Adipocyte (in vitro differentiated cells): ENCODE measurements around the gene MOBP.
A peak's percentile ranks its signal among the peaks of the same experiment; 100 is the strongest.

Experiments used
- DNase-seq: peaks from one replicate; pipeline ENCODE4 v3.0.0-alpha.2; 2015; ENCODE audit warnings: low read depth
- H3K27me3 ChIP-seq: replicated peaks from 2 replicates; pipeline ENCODE4 v1.7.0; 2013; ENCODE audit warnings: mild to moderate bottlenecking, low read length, moderate library complexity; ENCODE audit not compliant: control insufficient read depth, insufficient read depth
- H3K36me3 ChIP-seq: 2 replicates; pipeline ENCODE4 v1.7.0; 2013; ENCODE audit warnings: low read length, mild to moderate bottlenecking, moderate library complexity; ENCODE audit not compliant: control insufficient read depth, insufficient read depth, severe bottlenecking
- H3K4me1 ChIP-seq: 2 replicates; pipeline ENCODE4 v1.7.0; 2013; ENCODE audit warnings: mild to moderate bottlenecking, low read length, moderate library complexity; ENCODE audit not compliant: control insufficient read depth, insufficient read depth
- H3K4me3 ChIP-seq: 2 replicates; pipeline ENCODE4 v1.7.0; 2013; ENCODE audit warnings: mild to moderate bottlenecking, low read length, moderate library complexity
- H3K9ac ChIP-seq: 2 replicates; pipeline ENCODE4 v1.7.0; 2013; ENCODE audit warnings: mild to moderate bottlenecking, low read length, moderate library complexity
- H3K9me3 ChIP-seq: 2 replicates; pipeline ENCODE4 v1.7.0; 2013; ENCODE audit warnings: mild to moderate bottlenecking, low read length, moderate library complexity; ENCODE audit not compliant: control insufficient read depth

Gene MOBP

DNA sequence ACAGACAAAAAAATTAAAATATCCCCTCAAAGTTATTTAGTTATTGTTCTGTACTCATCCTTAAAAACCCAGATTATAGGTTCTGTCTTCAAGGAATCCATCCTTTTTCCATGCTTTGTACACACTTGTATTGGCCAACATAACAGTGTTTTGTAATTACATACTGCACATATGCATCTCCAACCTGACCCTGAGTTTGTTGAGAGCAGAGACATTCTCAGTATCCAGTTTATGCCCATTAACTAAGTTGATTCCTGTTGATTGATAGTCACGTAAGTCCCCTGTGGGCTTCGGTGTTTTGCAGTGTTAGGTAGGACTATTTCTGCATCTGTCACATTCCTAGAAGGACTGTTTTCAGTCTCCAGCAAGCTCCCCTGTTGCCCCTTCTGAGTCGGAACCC, 33.6 kb downstream of the MOBP start:
- no peaks in the 10 kb centered on the region for H3K4me1 ChIP-seq
- H3K9ac ChIP-seq, result no peak overlapping the region
- no peak for DNase-seq
- no peaks in the 10 kb centered on the region for H3K36me3 ChIP-seq
- peaks cover 49% of the 10 kb centered on the region for H3K27me3 ChIP-seq
- H3K4me3 ChIP-seq, result no peak overlapping the region
- H3K9me3 ChIP-seq, result no peaks in the 10 kb centered on the region

DNA sequence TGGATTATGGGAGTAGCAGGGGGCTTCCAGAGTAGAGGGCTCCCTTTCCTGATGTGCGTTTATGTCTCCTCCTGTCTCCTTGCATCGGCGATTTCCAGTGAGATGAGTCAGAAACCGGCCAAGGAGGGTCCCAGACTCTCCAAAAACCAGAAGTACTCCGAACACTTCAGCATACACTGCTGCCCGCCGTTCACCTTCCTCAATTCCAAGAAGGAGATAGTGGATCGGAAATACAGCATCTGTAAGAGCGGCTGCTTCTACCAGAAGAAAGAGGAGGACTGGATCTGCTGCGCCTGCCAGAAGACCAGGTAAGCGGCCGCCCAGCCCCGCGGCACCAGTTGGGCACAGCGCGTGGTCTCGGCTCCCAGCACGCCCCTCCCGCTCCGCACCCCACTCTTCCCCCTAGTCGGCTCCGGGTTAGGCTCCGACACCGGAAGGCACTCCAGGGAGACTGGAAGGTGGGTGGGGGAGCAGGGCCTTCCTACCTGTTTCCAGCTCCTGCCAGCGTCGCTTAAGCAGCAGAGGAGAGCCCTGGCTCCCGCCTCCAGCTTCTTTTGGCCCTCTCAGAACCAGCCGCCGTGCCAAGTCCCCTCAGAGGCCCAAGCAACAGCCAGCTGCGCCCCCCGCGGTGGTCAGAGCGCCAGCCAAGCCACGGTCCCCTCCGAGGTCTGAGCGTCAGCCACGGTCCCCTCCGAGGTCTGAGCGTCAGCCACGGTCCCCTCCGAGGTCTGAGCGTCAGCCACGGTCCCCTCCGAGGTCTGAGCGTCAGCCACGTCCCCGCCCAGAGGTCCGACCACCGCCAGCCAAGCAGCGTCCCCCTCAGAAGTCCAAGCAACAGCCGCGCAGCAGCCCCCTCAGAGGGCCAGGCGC, 34.7 kb downstream of the MOBP start:
- no peak for DNase-seq
- H3K27me3 ChIP-seq, result peaks cover 49% of the 10 kb centered on the region
- peak overlapping the region; percentile 43 for H3K4me3 ChIP-seq
- no peaks in the 10 kb centered on the region for H3K36me3 ChIP-seq
- H3K4me1 ChIP-seq, result no peaks in the 10 kb centered on the region
- no peak overlapping the region for H3K9ac ChIP-seq
- no peaks in the 10 kb centered on the region for H3K9me3 ChIP-seq

DNA sequence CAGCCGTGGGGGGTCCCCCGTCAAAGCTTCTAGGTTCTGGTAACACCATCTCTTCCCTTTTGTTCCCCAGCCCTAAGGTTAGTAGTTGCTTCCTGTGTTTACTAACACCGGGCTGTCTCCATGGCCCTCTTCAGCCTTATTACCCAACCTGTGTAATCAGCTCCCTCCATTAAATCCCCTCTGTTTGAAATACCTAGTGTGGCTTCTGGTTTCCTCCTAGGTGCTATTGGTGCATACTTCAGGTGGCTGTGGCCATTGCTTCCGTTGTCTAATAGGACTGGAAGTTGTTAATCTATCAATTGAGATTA, 35.3 kb downstream of the MOBP start:
- Histone ChIP-seq H3K4me3 (no peak overlapping the region), H3K9me3 (no peaks in the 10 kb centered on the region), H3K36me3 (no peaks in the 10 kb centered on the region), H3K27me3 (peaks cover 47% of the 10 kb centered on the region), H3K9ac (no peak overlapping the region), H3K4me1 (no peaks in the 10 kb centered on the region)
- DNase-seq, result no peak

DNA sequence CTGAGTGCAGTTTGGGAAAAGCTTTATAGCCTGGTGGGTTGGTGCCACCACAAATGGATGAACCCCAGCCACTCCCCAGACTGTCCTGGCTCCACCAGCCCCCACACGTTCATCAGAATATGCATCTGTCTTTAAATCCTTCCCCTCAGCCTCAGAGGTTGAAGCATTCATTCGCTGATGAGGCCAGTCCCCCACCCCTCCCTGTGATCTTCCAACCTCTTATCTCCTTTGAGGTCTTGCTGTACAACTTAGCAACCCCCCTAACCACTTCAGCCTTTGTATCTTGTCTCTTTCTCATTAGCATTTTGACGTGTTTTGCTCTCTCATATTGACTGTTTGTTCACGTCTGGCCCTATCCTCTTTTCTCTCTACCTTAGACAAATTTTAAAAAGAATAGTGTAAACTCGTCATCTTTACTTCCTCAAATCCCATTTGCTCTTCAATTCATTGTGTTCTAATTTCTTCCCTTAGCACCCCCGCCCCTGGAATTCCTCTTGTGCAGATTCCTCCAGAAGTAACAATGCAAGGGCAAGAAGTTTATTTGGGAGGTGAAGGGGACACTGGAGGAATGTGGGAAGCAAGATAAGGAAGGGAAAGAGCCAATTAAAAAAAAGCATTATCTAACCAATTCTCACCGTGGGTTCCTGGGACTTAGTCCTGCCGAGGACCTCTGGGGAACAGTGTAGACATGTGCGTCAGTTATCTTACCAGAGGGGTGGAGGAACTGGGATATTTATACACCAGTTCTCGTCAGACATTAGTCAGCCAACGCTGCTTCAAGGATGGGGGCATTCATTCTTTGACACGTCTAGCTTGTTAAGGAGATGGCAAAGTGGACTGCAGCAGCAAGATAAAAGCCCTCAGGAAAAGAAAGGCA, 38.6 kb downstream of the MOBP start:
- DNase-seq, result no peak
- H3K4me1 ChIP-seq, result no peaks in the 10 kb centered on the region
- H3K9ac ChIP-seq, result no peak overlapping the region
- no peaks in the 10 kb centered on the region for H3K9me3 ChIP-seq
- peaks cover 25% of the 10 kb centered on the region for H3K27me3 ChIP-seq
- H3K36me3 ChIP-seq, result no peaks in the 10 kb centered on the region
- H3K4me3 ChIP-seq, result no peak overlapping the region

DNA sequence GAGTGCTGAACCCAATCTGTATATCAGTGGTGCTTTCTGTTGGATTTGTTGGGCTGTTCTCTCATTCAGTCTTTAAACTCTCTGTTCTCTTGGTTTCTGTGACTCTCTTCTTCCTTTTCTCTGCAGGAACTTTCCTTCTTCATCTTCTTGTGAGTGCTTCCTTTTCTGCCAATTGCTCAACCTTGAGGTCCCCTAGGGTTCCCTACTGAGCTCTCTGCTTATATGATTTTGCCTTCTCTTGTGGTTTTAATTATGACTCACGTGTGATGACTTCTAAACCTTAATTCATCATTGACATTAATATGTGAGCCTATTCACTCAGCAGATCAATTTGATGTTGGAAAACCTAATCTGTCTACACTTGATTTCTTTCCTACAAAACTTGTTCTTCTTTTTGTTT, 39.4 kb downstream of the MOBP start:
- Histone ChIP-seq H3K4me3 (no peak overlapping the region), H3K27me3 (peaks cover 18% of the 10 kb centered on the region), H3K36me3 (no peaks in the 10 kb centered on the region), H3K9me3 (no peaks in the 10 kb centered on the region), H3K9ac (no peak overlapping the region), H3K4me1 (no peaks in the 10 kb centered on the region)
- no peak for DNase-seq

DNA sequence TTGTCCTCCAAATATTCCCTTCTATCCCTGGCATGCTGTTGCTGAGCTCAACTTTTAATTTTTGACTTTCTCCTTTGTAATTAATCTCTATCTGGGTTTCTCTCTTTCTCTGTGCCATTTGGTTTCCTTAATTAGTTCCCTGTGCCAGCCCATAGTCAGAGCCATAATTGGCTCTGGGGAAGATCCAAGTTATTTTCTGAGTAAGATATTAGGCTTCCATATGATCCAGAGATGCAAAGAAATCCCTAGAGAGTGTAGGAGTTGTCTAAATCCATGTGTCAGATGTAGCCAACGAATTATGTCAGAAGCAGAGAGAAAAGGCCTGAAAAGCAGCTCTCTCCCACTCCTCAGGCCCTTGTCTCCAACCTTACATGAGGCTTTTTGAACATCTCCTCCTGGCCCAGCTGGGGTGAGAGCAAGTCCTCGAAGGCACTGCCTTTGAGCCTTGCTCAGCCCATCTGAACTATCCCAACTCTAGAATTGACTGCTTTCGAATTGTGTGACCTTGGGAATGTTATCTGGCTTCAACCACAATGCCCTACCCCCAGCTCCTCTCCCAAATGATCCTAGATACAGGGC, 46.4 kb downstream of the MOBP start:
- Histone ChIP-seq H3K27me3 (no peaks in the 10 kb centered on the region), H3K9ac (no peak overlapping the region), H3K36me3 (no peaks in the 10 kb centered on the region), H3K4me3 (no peak overlapping the region), H3K9me3 (no peaks in the 10 kb centered on the region), H3K4me1 (no peaks in the 10 kb centered on the region)
- DNase-seq, result no peak

DNA sequence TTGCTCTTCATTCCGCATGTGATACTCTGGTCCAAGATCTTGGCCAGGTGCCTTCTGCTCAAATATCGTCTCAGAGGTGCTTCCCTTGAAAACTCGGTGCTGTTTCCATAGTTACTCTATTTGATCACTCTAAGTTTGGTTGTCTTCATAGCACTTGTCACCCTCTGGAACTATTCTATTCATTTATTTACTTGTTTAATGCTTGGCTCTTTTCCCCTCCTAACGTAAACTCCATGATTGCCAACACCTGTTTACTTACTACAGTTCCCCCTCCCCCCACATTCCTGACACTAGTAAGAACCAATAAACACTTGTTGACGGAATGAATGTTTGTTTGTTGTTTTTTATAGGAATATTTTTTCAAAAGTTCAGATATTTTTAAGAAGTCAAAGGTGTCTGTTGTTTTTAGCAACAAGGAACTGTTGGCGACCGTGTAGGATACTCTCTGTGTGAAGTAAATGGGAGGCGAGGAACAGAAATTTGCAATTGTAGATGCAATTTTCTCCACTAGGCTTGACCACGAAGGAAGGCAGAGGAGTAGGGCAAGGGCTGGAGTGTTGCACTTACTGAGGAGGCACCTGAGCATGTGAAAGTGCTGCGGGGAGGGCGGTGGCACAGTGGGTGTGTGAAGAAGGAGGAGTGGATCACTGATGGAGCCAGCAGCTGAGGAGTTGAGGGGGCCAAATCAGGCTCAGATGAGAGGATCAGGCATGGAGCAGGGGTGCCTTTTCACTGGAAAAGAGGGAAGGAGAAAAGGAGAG, 48.4 kb downstream of the MOBP start:
- Histone ChIP-seq H3K27me3 (peaks cover 12% of the 10 kb centered on the region), H3K4me1 (no peaks in the 10 kb centered on the region), H3K9ac (no peak overlapping the region), H3K4me3 (no peak overlapping the region), H3K36me3 (no peaks in the 10 kb centered on the region), H3K9me3 (no peaks in the 10 kb centered on the region)
- DNase-seq, result no peak

DNA sequence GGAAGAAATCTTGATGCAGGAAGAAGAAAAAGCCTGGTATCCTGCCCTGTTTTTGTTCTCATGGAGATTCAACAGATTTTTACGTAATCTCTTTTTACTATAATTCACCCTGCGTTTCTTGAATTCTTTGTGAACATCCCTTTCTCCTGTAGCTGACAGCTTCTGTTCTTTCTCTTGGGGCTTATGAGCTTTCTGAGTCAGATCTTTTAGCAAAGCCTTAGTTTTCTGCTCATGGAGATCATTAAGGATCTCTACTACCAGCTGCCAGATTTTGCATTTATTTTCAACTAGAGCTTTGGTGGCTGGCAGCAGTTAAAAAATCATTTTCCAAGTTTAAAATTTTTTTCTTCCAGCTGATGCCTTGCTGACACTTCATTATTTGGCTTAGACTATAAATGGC, 51.6 kb downstream of the MOBP start:
- no peak for DNase-seq
- Histone ChIP-seq H3K4me1 (no peaks in the 10 kb centered on the region), H3K4me3 (no peak overlapping the region), H3K9ac (no peak overlapping the region), H3K9me3 (peaks cover 10% of the 10 kb centered on the region), H3K27me3 (peaks cover 18% of the 10 kb centered on the region), H3K36me3 (no peaks in the 10 kb centered on the region)

DNA sequence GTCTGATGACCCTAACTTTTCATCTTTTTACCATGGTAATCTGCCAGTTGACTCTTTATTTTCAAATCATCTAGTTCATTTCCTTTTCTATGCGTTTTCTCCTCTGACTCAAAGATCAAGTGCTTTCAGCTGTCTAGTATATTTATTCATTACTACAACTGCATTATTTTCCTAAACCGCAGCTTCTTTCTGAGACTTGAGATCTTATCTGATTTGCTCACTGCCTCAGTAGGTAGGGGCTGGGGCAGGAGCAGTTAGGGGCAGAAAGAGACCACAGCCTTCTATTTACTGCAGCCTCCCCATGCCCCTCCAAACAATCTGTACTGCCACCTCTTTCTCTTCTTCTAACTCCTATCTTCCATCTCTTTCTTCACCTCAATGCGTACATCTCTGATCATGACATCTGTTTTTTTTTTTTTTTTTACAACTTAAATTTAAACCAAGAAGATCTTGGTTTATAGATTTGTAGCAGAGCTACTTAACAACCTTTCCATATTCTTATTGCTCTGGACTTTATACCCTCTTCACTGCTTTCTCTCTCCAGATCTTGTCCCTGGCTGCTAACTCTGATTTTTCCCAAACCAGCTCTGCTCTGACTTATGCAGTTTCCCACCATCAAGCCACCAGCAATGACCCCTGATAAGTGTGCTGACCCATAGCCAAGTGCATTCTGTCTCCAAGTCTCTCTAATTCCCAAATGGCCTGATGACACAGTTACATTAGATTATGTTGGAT, 52.2 kb downstream of the MOBP start:
- Histone ChIP-seq H3K4me1 (no peaks in the 10 kb centered on the region), H3K27me3 (peaks cover 18% of the 10 kb centered on the region), H3K4me3 (no peak overlapping the region), H3K9me3 (peaks cover 13% of the 10 kb centered on the region), H3K36me3 (no peaks in the 10 kb centered on the region), H3K9ac (no peak overlapping the region)
- no peak for DNase-seq

DNA sequence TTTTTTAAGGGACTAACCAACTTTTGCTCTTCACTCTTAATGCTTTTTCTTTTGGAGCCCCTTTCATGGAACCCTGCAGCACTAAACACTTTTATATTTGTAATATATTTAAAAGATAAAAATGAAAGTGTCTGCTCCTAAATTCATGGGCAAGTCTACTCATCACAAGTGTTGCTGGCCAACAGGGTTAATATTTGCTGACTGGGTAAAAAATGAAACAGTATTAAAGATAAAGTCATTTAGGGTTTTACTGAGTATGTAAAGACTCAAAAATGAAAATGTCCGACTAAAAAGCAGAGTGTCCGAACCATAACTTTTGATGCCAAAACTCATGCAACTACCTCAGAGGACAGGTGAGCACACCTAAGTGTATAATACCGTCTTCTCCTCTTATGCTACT, 54.0 kb downstream of the MOBP start:
- Histone ChIP-seq H3K4me3 (no peak overlapping the region), H3K4me1 (no peaks in the 10 kb centered on the region), H3K36me3 (no peaks in the 10 kb centered on the region), H3K9me3 (peaks cover 13% of the 10 kb centered on the region), H3K9ac (no peak overlapping the region), H3K27me3 (peaks cover 18% of the 10 kb centered on the region)
- DNase-seq, result no peak
